H1 (cell line): ENCODE measurements around the gene XIRP1. TPM values are rescaled to one million over a fixed set of nuclear protein-coding genes. Genes with fewer than 3 reads are reported as not detected.

Source experiments
- CTCF ChIA-PET: fragments of 300-600 bp; sonication (Branson Sonifier 250); formaldehyde crosslinking; loops from one replicate; lab custom pipeline; 2021; ENCODE audit not compliant: partially characterized antibody; lab: Charles Lee
- POLR2A ChIA-PET: fragments of 300-600 bp; sonication (Branson Sonifier 250); formaldehyde crosslinking; loops from one replicate; lab custom pipeline; 2021; ENCODE audit warnings: inconsistent platforms; ENCODE audit not compliant: partially characterized antibody; lab: Charles Lee
- DNase-seq, 2 experiments: peaks; one replicate each; pipeline versions ENCODE4 v3.0.0 to v3.0.0-alpha.2; 2010 to 2022; ENCODE audit warnings: low spot score in 2 of 2, low read depth in 1 of 2, mixed read lengths in 1 of 2
- FAIRE-seq: peaks from 2 replicates; lab custom pipeline; 2011; peaks lifted over from hg19 to GRCh38; lab: Jason Lieb, UNC
- H2AFZ ChIP-seq: 2 replicates; pipeline ENCODE4 v1.8.1; 2012; ENCODE audit warnings: low read length, inconsistent platforms
- H2AK5ac ChIP-seq: 2 replicates; pipeline ENCODE4 v1.6.1; 2013; ENCODE audit warnings: low read depth, low read length
- H2BK120ac ChIP-seq: replicated peaks from 2 replicates; pipeline ENCODE3; 2013; ENCODE audit warnings: low read depth, low read length, inconsistent platforms
- H2BK12ac ChIP-seq: 2 replicates; pipeline ENCODE4 v1.6.1; 2013; ENCODE audit warnings: low read depth, low read length
- H2BK15ac ChIP-seq: 2 replicates; pipeline ENCODE4 v1.6.1; 2013; ENCODE audit warnings: low read length
- H2BK20ac ChIP-seq: 2 replicates; pipeline ENCODE4 v1.6.1; 2013; ENCODE audit warnings: low read length
- H2BK5ac ChIP-seq: 2 replicates; pipeline ENCODE4 v1.6.1; 2013; ENCODE audit warnings: low read depth, low read length
- H3K14ac ChIP-seq: 2 replicates; pipeline ENCODE4 v1.6.1; 2013; ENCODE audit warnings: inconsistent platforms; ENCODE audit not compliant: insufficient read length
- H3K18ac ChIP-seq: 2 replicates; pipeline ENCODE4 v1.6.1; 2013; ENCODE audit warnings: low read length; ENCODE audit errors: extremely low read depth
- H3K23ac ChIP-seq: 2 replicates; pipeline ENCODE4 v1.6.1; 2013; ENCODE audit warnings: inconsistent platforms; ENCODE audit not compliant: insufficient read length
- H3K23me2 ChIP-seq: 2 replicates; pipeline ENCODE4 v1.6.1; 2013; ENCODE audit warnings: low read depth, low read length
- H3K27ac ChIP-seq: 2 replicates; pipeline ENCODE4 v1.6.1; 2011; ENCODE audit warnings: low read depth, low read length, inconsistent platforms
- H3K27me3 ChIP-seq, 4 experiments: replicated peaks in 1 of 4; 1 replicate in 1 of 4; 2 replicates in 3 of 4; pipeline versions ENCODE4 v1.6.1 to v1.8.1; 2011 to 2013; ENCODE audit warnings: low read length in 3 of 4, mild to moderate bottlenecking in 3 of 4, inconsistent platforms in 2 of 4, mixed read lengths in 2 of 4, moderate library complexity in 1 of 4; ENCODE audit not compliant: control insufficient read depth in 3 of 4, insufficient read depth in 3 of 4; ENCODE audit errors: extremely low read depth in 1 of 4
- H3K36me3 ChIP-seq, 4 experiments: 2 replicates each; pipeline versions ENCODE4 v1.6.1 to v1.8.1; 2011 to 2013; ENCODE audit warnings: mild to moderate bottlenecking in 4 of 4, low read length in 3 of 4, moderate library complexity in 2 of 4, control low read depth in 1 of 4, inconsistent platforms in 1 of 4; ENCODE audit not compliant: insufficient read depth in 4 of 4, control insufficient read depth in 2 of 4
- H3K4ac ChIP-seq: replicated peaks from 2 replicates; pipeline ENCODE3; 2013; ENCODE audit warnings: low read length, low read depth, mixed read lengths, inconsistent platforms; ENCODE audit not compliant: insufficient read length
- H3K4me1 ChIP-seq, 4 experiments: replicated peaks in 1 of 4; 1 replicate in 1 of 4; 2 replicates in 3 of 4; pipeline versions ENCODE4 v1.6.1 to v1.8.1; 2011 to 2013; ENCODE audit warnings: low read length in 3 of 4, inconsistent platforms in 2 of 4, mixed read lengths in 1 of 4; ENCODE audit not compliant: insufficient read depth in 4 of 4, control insufficient read depth in 3 of 4
- H3K4me2 ChIP-seq, 2 experiments: 2 replicates each; pipeline versions ENCODE4 v1.6.1 to v1.8.1; 2011 to 2013; ENCODE audit warnings: low read depth in 2 of 2, low read length in 2 of 2, control low read depth in 1 of 2, inconsistent platforms in 1 of 2, mild to moderate bottlenecking in 1 of 2; ENCODE audit not compliant: insufficient read depth in 1 of 2
- H3K4me3 ChIP-seq, 4 experiments: fragments of 200-600, 300-600 bp in 1 of 4; sonication (generic), shearing (Covaris generic), sonication (Bioruptor Twin) in 1 of 4; 2 replicates each; pipeline versions ENCODE4 v1.5.1 to v1.8.1; 2011 to 2016; ENCODE audit warnings: low read length in 4 of 4, low read depth in 3 of 4, control low read depth in 2 of 4, inconsistent platforms in 2 of 4, mild to moderate bottlenecking in 2 of 4, mixed read lengths in 1 of 4, moderate library complexity in 1 of 4; ENCODE audit not compliant: insufficient read depth in 2 of 4; ENCODE audit errors: extremely low read depth in 1 of 4
- H3K56ac ChIP-seq: replicated peaks from 2 replicates; pipeline ENCODE3; 2013; ENCODE audit warnings: low read depth, mild to moderate bottlenecking, mixed read lengths, low read length, inconsistent platforms; ENCODE audit not compliant: insufficient read length
- H3K79me1 ChIP-seq: 2 replicates; pipeline ENCODE4 v1.6.1; 2013; ENCODE audit warnings: low read depth, low read length, control low read depth
- H3K79me2 ChIP-seq, 2 experiments: 2 replicates each; pipeline versions ENCODE4 v1.6.1 to v1.8.1; 2012 to 2013; ENCODE audit warnings: low read length in 2 of 2, mild to moderate bottlenecking in 2 of 2, inconsistent platforms in 1 of 2; ENCODE audit not compliant: insufficient read depth in 2 of 2, control insufficient read depth in 1 of 2
- H3K9ac ChIP-seq, 4 experiments: replicated peaks in 1 of 4; 1 replicate in 1 of 4; 2 replicates in 3 of 4; pipeline versions ENCODE4 v1.6.1 to v1.8.1; 2011 to 2013; ENCODE audit warnings: low read depth in 3 of 4, low read length in 3 of 4, control low read depth in 2 of 4, mild to moderate bottlenecking in 2 of 4, moderate library complexity in 2 of 4, inconsistent platforms in 1 of 4; ENCODE audit errors: extremely low read depth in 1 of 4
- H3K9me3 ChIP-seq, 2 experiments: 2 replicates each; pipeline versions ENCODE4 v1.6.1 to v1.8.1; 2012 to 2013; ENCODE audit warnings: mild to moderate bottlenecking in 2 of 2, moderate library complexity in 2 of 2, control low read depth in 1 of 2, inconsistent platforms in 1 of 2, low read depth in 1 of 2, low read length in 1 of 2, mixed read lengths in 1 of 2; ENCODE audit not compliant: insufficient read depth in 2 of 2
- H4K20me1 ChIP-seq, 2 experiments: replicated peaks in 1 of 2; 2 replicates each; pipeline versions ENCODE3 to v1.8.1; 2011 to 2013; ENCODE audit warnings: inconsistent platforms in 2 of 2, low read length in 2 of 2, mild to moderate bottlenecking in 1 of 2; ENCODE audit not compliant: insufficient read depth in 2 of 2, control insufficient read depth in 1 of 2
- H4K5ac ChIP-seq: 2 replicates; pipeline ENCODE4 v1.6.1; 2013; ENCODE audit warnings: low read length, low read depth, mixed read lengths, inconsistent platforms; ENCODE audit not compliant: insufficient read length
- H4K8ac ChIP-seq: 2 replicates; pipeline ENCODE4 v1.8.0; 2013; ENCODE audit warnings: mild to moderate bottlenecking, moderate library complexity, low read length, inconsistent platforms; ENCODE audit not compliant: insufficient read depth; ENCODE audit errors: extremely low read depth
- H4K91ac ChIP-seq: replicated peaks from 2 replicates; pipeline ENCODE3; 2013; ENCODE audit warnings: low read length, mixed read lengths, inconsistent platforms; ENCODE audit not compliant: insufficient read length
- ASH2L ChIP-seq: fragments of 200-600, 300-600 bp; sonication (generic); IDR thresholded peaks from one replicate; pipeline ENCODE4 v1.7.1; 2017; ENCODE audit warnings: low read length
- BRCA1 ChIP-seq: IDR thresholded peaks from 2 replicates; pipeline ENCODE4 v1.6.1; 2012; ENCODE audit warnings: low read depth, low read length, improper control_type of control experiment
- JUND ChIP-seq: IDR thresholded peaks from 2 replicates; pipeline ENCODE4 v1.6.1; 2011; ENCODE audit warnings: mild to moderate bottlenecking, improper control_type of control experiment, low read length
- KDM4A ChIP-seq: IDR thresholded peaks from one replicate; pipeline ENCODE4 v1.7.1; 2012; ENCODE audit warnings: low read depth, mild to moderate bottlenecking, moderate library complexity, low read length, inconsistent platforms; ENCODE audit not compliant: severe bottlenecking
- POLR2AphosphoS5 ChIP-seq: IDR thresholded peaks from 2 replicates; pipeline ENCODE4 v1.6.1; 2011; ENCODE audit warnings: low read depth, low read length
- RXRA ChIP-seq: IDR thresholded peaks from 2 replicates; pipeline ENCODE4 v1.6.1; 2011; ENCODE audit warnings: low read depth, mild to moderate bottlenecking, low read length, moderate library complexity; ENCODE audit not compliant: insufficient read depth
- SP2 ChIP-seq: IDR thresholded peaks from 2 replicates; pipeline ENCODE4 v1.6.1; 2012; ENCODE audit warnings: mild to moderate bottlenecking, low read length, inconsistent platforms
- SRF ChIP-seq: IDR thresholded peaks from 2 replicates; pipeline ENCODE4 v1.6.1; 2011; ENCODE audit warnings: mild to moderate bottlenecking, low read depth, low read length, moderate library complexity
- SUZ12 ChIP-seq: fragments of 200-600 bp; sonication (generic); IDR thresholded peaks from 2 replicates; pipeline ENCODE4 v1.6.1; 2012; ENCODE audit warnings: mild to moderate bottlenecking, inconsistent platforms, low read length, moderate library complexity, mixed read lengths
- TEAD4 ChIP-seq: IDR thresholded peaks from 2 replicates; pipeline ENCODE4 v1.6.1; 2012; ENCODE audit warnings: low read depth, low read length, inconsistent platforms, mixed read lengths
- WGBS, 2 experiments: shearing (Covaris generic) in 1 of 2; methylation state at CpG; one replicate each; pipeline versions ENCODE4 v1.1.6 to v1.1.7; 2013 to 2015; ENCODE audit warnings: low lambda C conversion rate in 2 of 2, mixed read lengths in 2 of 2, inconsistent platforms in 1 of 2, low coverage in 1 of 2, missing lambda C conversion rate in 1 of 2; ENCODE audit not compliant: insufficient replicate concordance in 2 of 2, insufficient coverage in 1 of 2, insufficient read length in 1 of 2; ENCODE audit errors: extremely low coverage in 1 of 2, missing lambda C conversion rate in 1 of 2; 5-methylcytosine and 5-hydroxymethylcytosine counted together
- polyA plus RNA-seq, 7 experiments: library from polyadenylated mRNA; depleted of rRNA in 3 of 7; stranded (reverse) in 5 of 7; unstranded in 2 of 7; fragments of >200 nt in 5 of 7; fragments of 200-250 nt in 2 of 7; gene quantifications; 1 replicate in 5 of 7; 2 replicates in 1 of 7; 4 replicates in 1 of 7; pipeline versions ENCODE4 v1.2.1 to v1.2.3, GENCODE V29; 2011 to 2013; ENCODE audit warnings: missing spikeins in 2 of 7, mixed read lengths in 2 of 7
- total RNA-seq: library from RNA; stranded (reverse); fragmentation: NEBNext Ultra II Directional; extraction: Animal tissue kit (Norgen Biotek cat#: 25700); gene quantifications from 2 replicates; pipeline ENCODE4 v1.2.1, GENCODE V29; 2021

XIRP1 gene
- total and polyA plus RNA-seq, 2 of the 8 experiments (the other 6 are each of a cell fraction or from before 2014, with no cell fraction given), result not detected

DNA sequence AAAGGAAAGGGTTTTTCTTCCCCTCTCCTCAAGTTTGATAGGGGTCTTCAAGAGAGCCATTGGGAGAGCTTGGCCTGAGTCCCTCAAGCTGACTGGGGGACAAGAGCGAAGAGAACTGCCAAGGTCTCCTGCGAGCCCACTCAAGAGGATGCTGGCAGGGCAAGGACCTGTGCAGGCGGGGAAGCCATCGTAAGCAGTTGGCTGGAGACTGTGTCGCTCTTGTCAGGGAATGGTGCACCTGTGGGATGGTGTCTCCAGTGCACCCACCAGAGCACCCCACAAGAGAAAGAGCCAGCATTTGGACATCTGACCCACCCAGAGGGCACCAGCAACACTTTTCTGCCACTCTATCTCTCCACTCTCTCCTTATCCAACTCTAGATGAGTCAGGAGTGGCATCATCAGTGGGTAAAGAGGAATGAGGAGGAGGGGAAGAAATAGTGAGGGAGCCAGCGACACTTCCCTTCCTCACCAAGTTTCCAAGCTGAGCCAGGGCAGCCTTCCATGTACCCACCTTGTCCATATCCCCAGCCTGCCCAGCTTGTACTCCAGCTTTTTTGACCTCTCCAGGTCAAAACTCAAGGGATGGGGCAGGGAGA is 13.6 kb upstream of the XIRP1 start:
- Histone ChIP-seq H3K79me1 (no peaks in the 10 kb centered on the region), H3K36me3 (no peaks in the 10 kb centered on the region), H3K79me2 (no peaks in the 10 kb centered on the region), H3K27ac (no peak overlapping the region), H3K9me3 (no peaks in the 10 kb centered on the region), H4K20me1 (no peaks in the 10 kb centered on the region), H4K91ac (no peak overlapping the region), H3K4ac (no peak overlapping the region), H2AK5ac (no peak overlapping the region), H2AFZ (no peak overlapping the region), H3K27me3 (no peaks in the 10 kb centered on the region), H4K5ac (no peak overlapping the region), H3K9ac (no peak overlapping the region), H3K4me1 (peaks cover 0 to 5% (median 1%) of the 10 kb centered on the region in 4 experiments; a peak in 3 of 7 replicates), H4K8ac (no peak overlapping the region), H3K4me2 (no peak overlapping the region), H3K23me2 (no peaks in the 10 kb centered on the region), H2BK12ac (no peak overlapping the region), H3K4me3 (no peak overlapping the region), H3K56ac (no peak overlapping the region), H2BK15ac (no peak overlapping the region), H2BK20ac (no peak overlapping the region), H2BK5ac (no peak overlapping the region), H3K18ac (no peak overlapping the region), H3K14ac (no peak overlapping the region), H3K23ac (no peak overlapping the region), H2BK120ac (no peak overlapping the region)
- ChIA-PET CTCF (interaction anchor here (0.8 to 12.5 kb wide), 6 partner anchors 15 to 88 kb away, joined by 3 to 187 read pairs (median 4); partner anchors contain the start of gene XIRP1), POLR2A (interaction anchor here (1.0 kb wide), 1 partner anchor 15 kb away, joined by 3 read pairs; no protein-coding TSS in a partner anchor)
- no peak for DNase-seq
- no peak for FAIRE-seq
- WGBS, 2 experiments, result 97% methylated on average over 5 of the region's 6 CpGs; no CpG with 5 or more reads in 1 of the 2 experiments
- TF ChIP-seq TEAD4, result no peak
- no peak for TF ChIP-seq SRF
- TF ChIP-seq ASH2L, result no peak
- TF ChIP-seq KDM4A, result no peak
- no peak for TF ChIP-seq POLR2AphosphoS5
- TF ChIP-seq JUND, result no peak
- no peak for TF ChIP-seq BRCA1
- no peak for TF ChIP-seq RXRA
- TF ChIP-seq SP2, result no peak
- no peak for TF ChIP-seq SUZ12
